Mesendoderm (in vitro differentiated cells): ENCODE results near the gene SPINT2.

Source experiments
- DNase-seq: peaks from one replicate; pipeline ENCODE4 v3.0.0; 2013
- H2AK5ac ChIP-seq: 2 replicates; pipeline ENCODE4 v1.6.1; 2013; ENCODE audit warnings: low read length, inconsistent platforms
- H2BK120ac ChIP-seq: 2 replicates; pipeline ENCODE4 v1.6.1; 2013; ENCODE audit warnings: low read depth, mild to moderate bottlenecking, low read length, moderate library complexity, mixed read lengths
- H2BK15ac ChIP-seq: replicated peaks from 2 replicates; pipeline ENCODE4 v1.6.1; 2013; ENCODE audit warnings: low read depth, mild to moderate bottlenecking, moderate library complexity
- H2BK5ac ChIP-seq: 2 replicates; pipeline ENCODE4 v1.6.1; 2013; ENCODE audit warnings: low read length, inconsistent platforms
- H3K18ac ChIP-seq: 2 replicates; pipeline ENCODE4 v1.6.1; 2013; ENCODE audit warnings: mild to moderate bottlenecking, low read length, mixed read lengths
- H3K23ac ChIP-seq: one replicate; pipeline ENCODE4 v1.6.1; 2013; ENCODE audit warnings: low read length
- H3K27ac ChIP-seq: 2 replicates; pipeline ENCODE4 v1.5.1; 2013; ENCODE audit warnings: low read depth, mild to moderate bottlenecking, inconsistent platforms, low read length, moderate library complexity
- H3K27me3 ChIP-seq: 2 replicates; pipeline ENCODE4 v1.6.1; 2013; ENCODE audit warnings: low read length, control low read depth, mild to moderate bottlenecking, inconsistent platforms; ENCODE audit not compliant: insufficient read depth, poor library complexity
- H3K36me3 ChIP-seq: 2 replicates; pipeline ENCODE4 v1.6.1; 2013; ENCODE audit warnings: low read length, inconsistent platforms; ENCODE audit not compliant: control insufficient read depth, insufficient read depth
- H3K4ac ChIP-seq: one replicate; pipeline ENCODE4 v1.6.1; 2013; ENCODE audit warnings: low read depth, mild to moderate bottlenecking, low read length, moderate library complexity
- H3K4me1 ChIP-seq: 2 replicates; pipeline ENCODE4 v1.6.1; 2013; ENCODE audit warnings: low read depth, low read length, inconsistent platforms; ENCODE audit not compliant: control insufficient read depth
- H3K4me2 ChIP-seq: 2 replicates; pipeline ENCODE4 v1.6.1; 2013; ENCODE audit warnings: low read length
- H3K4me3 ChIP-seq: 2 replicates; pipeline ENCODE4 v1.5.1; 2013; ENCODE audit warnings: mild to moderate bottlenecking, low read length
- H3K56ac ChIP-seq: one replicate; pipeline ENCODE4 v1.6.1; 2013; ENCODE audit warnings: low read length
- H3K79me1 ChIP-seq: 2 replicates; pipeline ENCODE4 v1.6.1; 2013; ENCODE audit warnings: low read length, inconsistent platforms
- H3K79me2 ChIP-seq: 2 replicates; pipeline ENCODE4 v1.6.1; 2013; ENCODE audit warnings: mild to moderate bottlenecking, low read length; ENCODE audit not compliant: control insufficient read depth, insufficient read depth
- H3K9ac ChIP-seq: 2 replicates; pipeline ENCODE4 v1.6.1; 2013; ENCODE audit warnings: low read length, inconsistent platforms
- H4K5ac ChIP-seq: one replicate; pipeline ENCODE4 v1.6.1; 2013; ENCODE audit warnings: low read length
- H4K8ac ChIP-seq: one replicate; pipeline ENCODE4 v1.6.1; 2013; ENCODE audit warnings: low read depth, mild to moderate bottlenecking, control low read depth, low read length, moderate library complexity
- WGBS: extraction: QIAGEN DNeasy Blood & Tissue Kit; methylation state at CpG from one replicate; pipeline ENCODE4 v1.1.7; 2013; ENCODE audit warnings: low lambda C conversion rate, missing lambda C conversion rate; ENCODE audit not compliant: insufficient coverage; ENCODE audit errors: extremely low coverage; 5-methylcytosine and 5-hydroxymethylcytosine counted together

The SPINT2 gene

GRCh38 chr19:38306236-38306635 is 41.9 kb downstream of the SPINT2 start:
- Histone ChIP-seq H2BK5ac (no peak overlapping the region), H3K36me3 (no peaks in the 10 kb centered on the region), H4K8ac (no peak overlapping the region), H3K4ac (no peak overlapping the region), H4K5ac (no peak overlapping the region), H3K9ac (no peak overlapping the region), H3K79me2 (no peaks in the 10 kb centered on the region), H3K79me1 (peaks cover 5% of the 10 kb centered on the region), H3K23ac (no peak overlapping the region), H3K4me3 (no peak overlapping the region), H2AK5ac (no peak overlapping the region), H2BK120ac (no peak overlapping the region), H3K27me3 (no peaks in the 10 kb centered on the region), H3K18ac (no peak overlapping the region), H3K4me1 (no peaks in the 10 kb centered on the region), H3K56ac (no peak overlapping the region), H2BK15ac (no peak overlapping the region), H3K27ac (no peak overlapping the region), H3K4me2 (no peak overlapping the region)
- no peak for DNase-seq
- WGBS, result no CpG with 5 or more reads among the region's 3 CpGs

DNA sequence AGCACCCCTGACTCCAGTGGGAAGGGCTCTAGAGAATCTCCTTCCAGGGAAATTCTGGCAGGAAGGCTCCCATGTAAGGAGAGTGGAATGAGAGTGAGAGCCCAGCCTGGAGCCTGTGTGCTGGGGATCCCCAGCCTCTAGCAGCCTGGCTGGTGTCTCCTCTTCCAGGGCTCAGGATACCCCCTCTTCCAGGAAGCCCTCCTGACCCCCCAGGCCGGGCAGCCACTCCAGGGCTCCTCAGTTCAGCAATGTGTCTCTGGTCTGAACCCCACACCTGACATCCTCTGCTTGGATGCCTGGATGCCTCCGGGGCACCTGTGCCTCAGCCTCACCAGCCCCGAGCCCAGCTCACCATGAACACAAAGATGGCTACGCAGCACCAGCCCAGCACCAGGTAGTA is 42.7 kb downstream of the SPINT2 start:
- Histone ChIP-seq H3K4me3 (no peak overlapping the region), H3K4ac (no peak overlapping the region), H4K5ac (no peak overlapping the region), H3K4me2 (no peak overlapping the region), H2BK120ac (no peak overlapping the region), H3K4me1 (no peaks in the 10 kb centered on the region), H3K27ac (no peak overlapping the region), H3K27me3 (no peaks in the 10 kb centered on the region), H4K8ac (no peak overlapping the region), H2BK5ac (no peak overlapping the region), H3K79me2 (no peaks in the 10 kb centered on the region), H2BK15ac (no peak overlapping the region), H3K9ac (no peak overlapping the region), H3K79me1 (peaks cover 5% of the 10 kb centered on the region), H2AK5ac (no peak overlapping the region), H3K18ac (no peak overlapping the region), H3K56ac (no peak overlapping the region), H3K36me3 (no peaks in the 10 kb centered on the region), H3K23ac (no peak overlapping the region)
- no CpG with 5 or more reads among the region's 4 CpGs for WGBS
- no peak for DNase-seq

- no peak overlapping the region for H3K23ac ChIP-seq
- no peaks in the 10 kb centered on the region for H3K27me3 ChIP-seq
- no peak overlapping the region for H4K5ac ChIP-seq
- H3K18ac ChIP-seq, result no peak overlapping the region
- DNase-seq, result no peak
- no peaks in the 10 kb centered on the region for H3K4me1 ChIP-seq
- H2BK15ac ChIP-seq, result no peak overlapping the region
- no peak overlapping the region for H3K4ac ChIP-seq
- WGBS, result no CpG with 5 or more reads among the region's 8 CpGs
- no peak overlapping the region for H3K9ac ChIP-seq
- no peak overlapping the region for H2BK120ac ChIP-seq
- H4K8ac ChIP-seq, result no peak overlapping the region
- H2BK5ac ChIP-seq, result no peak overlapping the region
- no peak overlapping the region for H3K4me3 ChIP-seq
- no peak overlapping the region for H3K27ac ChIP-seq
- no peak overlapping the region for H3K56ac ChIP-seq
- H2AK5ac ChIP-seq, result no peak overlapping the region
- H3K36me3 ChIP-seq, result no peaks in the 10 kb centered on the region
- H3K79me2 ChIP-seq, result peaks cover 2% of the 10 kb centered on the region
- no peak overlapping the region for H3K4me2 ChIP-seq
- H3K79me1 ChIP-seq, result peaks cover 7% of the 10 kb centered on the region
Measured at GRCh38 chr19:38307597-38307996, 43.2 kb downstream of the SPINT2 start.

DNA sequence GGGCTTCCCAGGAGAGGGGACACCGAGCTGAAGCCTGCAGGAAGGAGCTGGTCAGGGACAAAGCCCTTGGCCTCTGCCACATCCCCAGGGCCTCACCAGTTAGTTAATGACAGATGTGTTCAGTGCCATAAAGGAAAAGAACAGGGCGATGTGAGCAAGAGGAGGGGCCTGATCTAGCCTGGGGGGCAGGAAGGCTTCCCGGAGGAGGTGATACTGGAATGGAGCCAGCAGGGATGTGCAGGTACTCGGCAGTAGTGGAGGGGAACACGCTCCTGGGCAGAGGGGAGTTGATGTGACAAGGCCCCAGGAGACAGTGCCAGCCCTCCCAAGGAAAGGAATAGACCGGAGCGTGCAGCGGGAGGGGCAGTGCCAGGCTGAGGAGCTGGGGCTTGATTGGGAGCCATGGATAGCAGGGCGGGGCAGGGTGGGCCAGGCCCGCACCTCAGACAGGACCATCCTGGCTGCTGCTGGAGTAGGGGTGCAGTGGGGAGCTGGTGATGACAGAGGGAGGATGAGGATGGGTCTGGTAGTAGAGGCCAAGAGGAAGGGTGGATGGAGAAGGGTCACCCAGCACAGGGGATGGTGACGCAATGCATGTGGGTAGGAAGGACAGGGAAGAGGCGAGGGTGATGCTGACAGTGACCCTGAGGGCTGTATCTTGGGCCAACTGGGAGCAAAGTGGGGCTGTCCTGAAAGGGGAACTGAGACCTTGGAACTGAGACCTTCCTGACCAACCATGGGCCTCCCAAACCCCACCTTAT is 43.8 kb downstream of the SPINT2 start:
- H3K4me3 ChIP-seq, result no peak overlapping the region
- H3K18ac ChIP-seq, result no peak overlapping the region
- no peak overlapping the region for H2AK5ac ChIP-seq
- DNase-seq, result no peak
- WGBS, result no CpG with 5 or more reads among the region's 12 CpGs
- no peak overlapping the region for H2BK5ac ChIP-seq
- H3K56ac ChIP-seq, result no peak overlapping the region
- no peak overlapping the region for H3K23ac ChIP-seq
- H3K36me3 ChIP-seq, result no peaks in the 10 kb centered on the region
- H3K9ac ChIP-seq, result no peak overlapping the region
- no peaks in the 10 kb centered on the region for H3K27me3 ChIP-seq
- H3K4me1 ChIP-seq, result no peaks in the 10 kb centered on the region
- no peak overlapping the region for H4K5ac ChIP-seq
- peaks cover 8% of the 10 kb centered on the region for H3K79me1 ChIP-seq
- no peak overlapping the region for H2BK120ac ChIP-seq
- no peak overlapping the region for H3K27ac ChIP-seq
- H3K4me2 ChIP-seq, result no peak overlapping the region
- H4K8ac ChIP-seq, result no peak overlapping the region
- H2BK15ac ChIP-seq, result no peak overlapping the region
- no peak overlapping the region for H3K4ac ChIP-seq
- H3K79me2 ChIP-seq, result peaks cover 2% of the 10 kb centered on the region

GRCh38 chr19:38308926-38309614 is 44.7 kb downstream of the SPINT2 start:
- Histone ChIP-seq H4K5ac (no peak overlapping the region), H3K9ac (no peak overlapping the region), H3K4me2 (no peak overlapping the region), H3K79me1 (peaks cover 8% of the 10 kb centered on the region), H3K23ac (no peak overlapping the region), H2BK15ac (no peak overlapping the region), H3K27ac (no peak overlapping the region), H3K4me1 (no peaks in the 10 kb centered on the region), H3K27me3 (no peaks in the 10 kb centered on the region), H3K36me3 (no peaks in the 10 kb centered on the region), H3K18ac (no peak overlapping the region), H2AK5ac (no peak overlapping the region), H3K4me3 (no peak overlapping the region), H3K56ac (no peak overlapping the region), H2BK5ac (no peak overlapping the region), H2BK120ac (no peak overlapping the region), H4K8ac (no peak overlapping the region), H3K79me2 (peaks cover 2% of the 10 kb centered on the region), H3K4ac (no peak overlapping the region)
- no CpG with 5 or more reads among the region's 24 CpGs for WGBS
- DNase-seq, result no peak
